ENCODE results near the gene NRL.
A peak's percentile ranks its signal among the peaks of the same experiment; 100 is the strongest.

The NRL gene

DNA sequence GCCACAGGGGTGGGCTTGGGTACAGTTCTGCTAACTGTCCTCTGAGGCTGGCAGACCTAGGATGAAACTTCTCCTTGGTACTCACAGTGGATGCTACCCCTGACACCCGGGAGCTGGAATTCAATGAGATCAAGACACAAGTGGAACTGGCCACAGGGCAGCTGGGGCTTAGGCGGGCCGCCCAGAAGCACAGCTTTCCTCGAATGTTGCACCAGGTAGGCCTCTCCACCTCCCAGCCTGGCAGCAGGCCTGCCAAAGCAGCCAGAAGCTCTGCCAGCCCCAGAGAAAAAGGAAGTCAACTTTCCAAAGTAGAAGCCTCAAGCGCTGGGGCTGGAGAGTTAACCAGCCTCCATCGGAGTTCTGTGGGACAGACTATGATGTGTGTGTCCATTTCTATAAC lies 2.4 kb upstream of the NRL start:
- no peak for DNase-seq (ENCODE audit: low spot score)
- in situ Hi-C loops (cut with MboI; ENCODE audit: low pct_unique_long_range_greater_than_20kb, low sequenced_read_pairs, unreplicated experiment): no loop called here
- TF ChIP-seq, protein P1, sequence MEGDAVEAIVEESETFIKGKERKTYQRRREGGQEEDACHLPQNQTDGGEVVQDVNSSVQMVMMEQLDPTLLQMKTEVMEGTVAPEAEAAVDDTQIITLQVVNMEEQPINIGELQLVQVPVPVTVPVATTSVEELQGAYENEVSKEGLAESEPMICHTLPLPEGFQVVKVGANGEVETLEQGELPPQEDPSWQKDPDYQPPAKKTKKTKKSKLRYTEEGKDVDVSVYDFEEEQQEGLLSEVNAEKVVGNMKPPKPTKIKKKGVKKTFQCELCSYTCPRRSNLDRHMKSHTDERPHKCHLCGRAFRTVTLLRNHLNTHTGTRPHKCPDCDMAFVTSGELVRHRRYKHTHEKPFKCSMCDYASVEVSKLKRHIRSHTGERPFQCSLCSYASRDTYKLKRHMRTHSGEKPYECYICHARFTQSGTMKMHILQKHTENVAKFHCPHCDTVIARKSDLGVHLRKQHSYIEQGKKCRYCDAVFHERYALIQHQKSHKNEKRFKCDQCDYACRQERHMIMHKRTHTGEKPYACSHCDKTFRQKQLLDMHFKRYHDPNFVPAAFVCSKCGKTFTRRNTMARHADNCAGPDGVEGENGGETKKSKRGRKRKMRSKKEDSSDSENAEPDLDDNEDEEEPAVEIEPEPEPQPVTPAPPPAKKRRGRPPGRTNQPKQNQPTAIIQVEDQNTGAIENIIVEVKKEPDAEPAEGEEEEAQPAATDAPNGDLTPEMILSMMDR (IDR thresholded peaks at IDR 0.05; ENCODE audit: extremely low read depth, insufficient read depth, missing control alignments): no peak

DNA sequence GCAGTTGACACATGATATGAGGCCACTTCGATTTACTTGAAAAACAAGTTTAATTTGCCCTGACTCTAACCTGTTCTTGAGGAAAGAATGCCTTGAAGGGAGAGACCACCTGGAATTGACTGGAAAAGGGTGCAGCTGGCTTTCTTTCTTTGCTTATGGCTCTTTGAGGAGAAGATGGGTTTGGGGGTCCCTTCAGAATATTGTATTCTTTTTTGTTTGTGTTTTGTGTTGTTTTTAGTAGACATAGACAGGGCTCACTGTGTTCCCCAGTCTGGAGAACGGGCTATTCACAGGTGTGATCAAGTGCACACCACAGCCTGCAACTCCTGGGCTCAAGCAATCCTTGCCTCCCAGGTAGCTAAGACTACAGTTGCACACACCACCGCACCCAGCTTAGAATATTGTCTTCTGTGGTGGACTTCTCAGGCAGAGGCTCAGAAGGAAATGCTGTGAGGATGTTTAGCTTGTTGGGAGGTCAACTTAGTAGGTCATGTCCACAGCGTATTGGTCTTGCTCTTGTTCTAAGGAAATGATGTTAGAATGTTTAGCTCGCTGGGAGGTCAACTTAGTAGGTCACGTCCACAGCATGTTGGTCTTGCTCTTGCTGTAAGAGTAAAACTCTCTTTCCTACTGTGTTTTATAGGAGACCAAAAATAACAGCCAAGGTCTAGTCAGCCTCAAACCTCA lies 1.5 kb upstream of the NRL start:
- TF ChIP-seq, protein P1 (IDR thresholded peaks at IDR 0.05; ENCODE audit: extremely low read depth, insufficient read depth, missing control alignments): no peak
- in situ Hi-C loops (cut with MboI; ENCODE audit: low pct_unique_long_range_greater_than_20kb, low sequenced_read_pairs, unreplicated experiment): no loop called here
- DNase-seq (ENCODE audit: low spot score): no peak

DNA sequence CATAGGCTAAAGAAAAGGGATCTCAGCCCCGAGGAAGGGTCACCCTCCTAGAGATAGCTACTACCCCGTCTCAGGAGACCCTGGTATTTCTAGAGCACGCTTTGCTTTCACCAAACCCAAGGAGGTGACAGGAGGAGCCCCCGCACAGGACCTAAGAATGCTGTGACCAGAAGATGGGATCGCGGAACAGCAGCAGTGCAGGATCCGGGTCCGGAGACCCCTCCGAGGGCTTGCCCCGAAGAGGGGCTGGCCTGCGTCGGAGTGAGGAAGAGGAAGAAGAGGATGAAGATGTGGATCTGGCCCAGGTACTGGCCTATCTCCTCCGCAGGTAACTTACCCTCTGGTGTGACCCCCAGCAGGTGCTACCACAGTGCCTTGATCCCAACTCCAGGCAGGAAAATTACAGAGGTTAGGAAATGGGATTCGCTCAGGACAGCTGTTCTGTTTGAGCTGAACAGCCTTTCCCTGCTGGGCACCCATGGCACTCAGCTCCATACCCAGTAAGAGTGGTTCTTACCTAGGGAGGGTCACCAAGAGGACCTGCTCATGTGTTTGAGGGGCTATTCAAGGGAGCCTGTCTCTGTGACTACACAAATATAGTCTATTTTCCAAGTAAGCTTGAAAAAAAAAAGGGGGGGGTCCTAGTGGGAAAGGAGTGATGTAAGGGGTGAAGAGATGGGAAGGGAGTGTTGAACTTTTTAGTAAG lies 826 bp upstream of the NRL start:
- no peak for DNase-seq (ENCODE audit: low spot score)
- in situ Hi-C loops (cut with MboI; ENCODE audit: low pct_unique_long_range_greater_than_20kb, low sequenced_read_pairs, unreplicated experiment): no loop called here
- TF ChIP-seq, protein P1 (IDR thresholded peaks at IDR 0.05; ENCODE audit: extremely low read depth, insufficient read depth, missing control alignments): no peak

DNA sequence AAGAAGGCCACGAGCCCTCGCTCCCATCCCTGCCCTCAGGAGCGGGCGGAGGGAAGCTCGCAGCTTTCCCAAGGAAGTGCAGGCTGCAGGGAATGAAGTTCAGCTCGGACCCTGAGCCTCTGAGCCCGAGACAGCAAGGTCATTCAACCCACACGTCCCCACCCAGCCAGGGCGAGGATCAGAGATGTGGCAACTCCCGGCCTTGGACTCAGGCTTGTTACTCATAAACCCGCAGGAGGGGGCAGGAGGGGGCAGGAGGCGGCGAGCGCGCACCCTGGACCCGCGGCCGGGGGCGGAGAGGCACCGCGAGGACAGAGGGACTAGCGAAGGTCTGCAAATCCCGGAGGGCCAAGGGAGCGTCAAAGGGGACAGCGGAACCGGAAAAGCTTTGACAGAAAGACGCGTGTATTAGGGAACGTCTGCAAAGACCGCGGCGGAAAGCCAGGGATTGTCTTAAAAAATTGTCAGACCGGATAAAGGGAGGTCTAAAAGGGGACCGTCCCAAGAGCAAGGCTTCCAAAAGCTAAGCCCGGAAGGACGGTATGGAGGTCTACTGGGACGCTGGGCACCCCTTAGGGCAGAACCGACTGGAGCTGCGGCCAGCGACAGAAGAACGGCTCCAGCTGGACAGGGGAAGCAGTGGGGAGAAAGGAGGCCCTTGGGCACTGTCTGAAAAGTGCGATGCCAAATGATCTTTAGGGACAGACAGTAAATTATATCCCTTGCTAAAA lies 783 bp downstream of the NRL start:
- in situ Hi-C loops (cut with MboI; ENCODE audit: low pct_unique_long_range_greater_than_20kb, low sequenced_read_pairs, unreplicated experiment): no loop called here
- TF ChIP-seq, protein P1 (IDR thresholded peaks at IDR 0.05; ENCODE audit: extremely low read depth, insufficient read depth, missing control alignments): no peak
- DNase-seq (ENCODE audit: low spot score): peak; percentile 81

DNA sequence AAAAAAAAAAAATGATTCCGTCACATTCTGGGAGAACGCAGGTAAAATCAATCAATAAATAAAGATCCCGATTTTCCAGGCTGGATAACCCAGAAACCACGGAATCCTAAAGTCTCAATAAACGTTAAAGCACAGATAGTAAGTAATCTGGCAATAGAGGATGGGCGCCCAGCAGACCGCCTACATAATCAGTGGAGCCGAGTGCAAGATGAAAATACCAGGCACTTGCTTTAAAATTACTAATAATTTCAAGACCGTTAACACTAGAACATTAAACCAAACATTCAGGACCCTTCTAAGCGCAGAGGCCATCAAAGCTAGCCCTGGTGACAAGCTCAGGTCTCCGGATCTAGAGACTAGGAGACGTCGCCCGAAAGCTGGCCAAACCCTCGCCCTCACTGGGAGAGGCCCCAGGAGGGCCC lies 1.4 kb downstream of the NRL start:
- no peak for DNase-seq (ENCODE audit: low spot score)
- TF ChIP-seq, protein P1 (IDR thresholded peaks at IDR 0.05; ENCODE audit: extremely low read depth, insufficient read depth, missing control alignments): no peak
- in situ Hi-C loops (cut with MboI; ENCODE audit: low pct_unique_long_range_greater_than_20kb, low sequenced_read_pairs, unreplicated experiment): no loop called here

DNA sequence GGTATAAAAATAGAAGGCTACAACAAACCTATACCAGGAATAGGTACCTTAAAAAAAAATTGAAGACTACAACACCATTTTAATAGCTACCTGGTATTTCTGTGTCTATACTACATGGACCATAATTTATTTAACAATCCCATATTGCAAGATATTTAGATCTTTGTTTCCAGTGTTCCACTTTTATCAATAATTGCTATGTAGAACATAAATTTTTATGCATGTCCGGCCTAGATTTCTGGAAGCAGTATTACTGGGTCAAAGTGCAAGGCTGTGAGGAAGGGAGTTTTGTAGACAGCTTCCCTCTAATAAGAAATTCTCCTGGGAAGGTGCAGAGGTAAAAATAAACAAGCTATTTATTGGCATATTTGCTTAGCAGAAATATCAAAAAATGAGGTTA lies 4.2 kb downstream of the NRL start:
- TF ChIP-seq, protein P1 (IDR thresholded peaks at IDR 0.05; ENCODE audit: extremely low read depth, insufficient read depth, missing control alignments): no peak
- no peak for DNase-seq (ENCODE audit: low spot score)
- in situ Hi-C loops (cut with MboI; ENCODE audit: low pct_unique_long_range_greater_than_20kb, low sequenced_read_pairs, unreplicated experiment): no loop called here

Measured in GM13977 (cell line).